NCI-H1105 (cell line): Measurements from ENCODE around the gene SERINC4.

Experiments used
- DNase-seq: peaks from one replicate; lab custom pipeline; 2025; lab: John Stamatoyannopoulos, UW

Gene SERINC4

GRCh38 chr15:43796566-43796965, 3.5 kb downstream of the SERINC4 start:
- DNase-seq, result no peak

- DNase-seq, result no peak
Observed at GRCh38 chr15:43795997-43796396, 4.0 kb downstream of the SERINC4 start.

GRCh38 chr15:43795197-43795596, 4.8 kb downstream of the SERINC4 start:
- DNase-seq, result no peak

- no peak for DNase-seq
Observed at GRCh38 chr15:43794269-43795037, 5.6 kb downstream of the SERINC4 start.

- DNase-seq, result no peak
Observed at GRCh38 chr15:43793647-43794046, 6.4 kb downstream of the SERINC4 start.

- DNase-seq, result no peak
Observed at GRCh38 chr15:43792761-43793476, 7.1 kb downstream of the SERINC4 start.

GRCh38 chr15:43791993-43792760, 7.8 kb downstream of the SERINC4 start, which contains the start of gene SERF2:
TSS of gene SERF2 (plus strand) at chr15:43792320. CDS start at chr15:43792377, 57 bp downstream.
- DNase-seq, result peak; percentile 94

- no peak for DNase-seq
Observed at GRCh38 chr15:43789409-43789808, 10.6 kb downstream of the SERINC4 start.

- no peak for DNase-seq
Observed at GRCh38 chr15:43779016-43779415, 21.0 kb downstream of the SERINC4 start.

GRCh38 chr15:43777267-43777914, 22.6 kb downstream of the SERINC4 start:
- peak; percentile 46 for DNase-seq

GRCh38 chr15:43776718-43777266, 23.2 kb downstream of the SERINC4 start, which contains the start of gene ELL3:
TSS of gene ELL3 (minus strand) at chr15:43776966. CDS start at chr15:43776901, 65 bp downstream.
- DNase-seq, result peak; percentile 60

- DNase-seq, result no peak
Observed at GRCh38 chr15:43776101-43776717, 23.8 kb downstream of the SERINC4 start.

GRCh38 chr15:43775411-43775965, 24.5 kb downstream of the SERINC4 start:
- DNase-seq, result peak; percentile 50

- DNase-seq, result no peak
Observed at GRCh38 chr15:43774062-43774461, 26.0 kb downstream of the SERINC4 start.

GRCh38 chr15:43772624-43773023, 27.4 kb downstream of the SERINC4 start:
- no peak for DNase-seq

- no peak for DNase-seq
Observed at GRCh38 chr15:43771816-43772215, 28.2 kb downstream of the SERINC4 start.

GRCh38 chr15:43769584-43770228, 30.3 kb downstream of the SERINC4 start:
- no peak for DNase-seq

- no peak for DNase-seq
Observed at GRCh38 chr15:43763819-43764446, 36.1 kb downstream of the SERINC4 start.

GRCh38 chr15:43762824-43763223, 37.2 kb downstream of the SERINC4 start:
- DNase-seq, result no peak

GRCh38 chr15:43751885-43752284, 48.1 kb downstream of the SERINC4 start:
- no peak for DNase-seq
